ENCODE data around the gene RTN3. TPM values are rescaled to one million over a fixed set of nuclear protein-coding genes. Genes with fewer than 3 reads are reported as not detected.
A peak's percentile ranks its signal among the peaks of the same experiment; 100 is the strongest.

Gene RTN3
- total RNA-seq, 1 donor from 2014 or later, result 50.0 TPM

- DNase-seq (ENCODE audit: low spot score) (no peak), ATAC-seq (no peak)
Observed at GRCh38 chr11:63736864-63737263, 55.6 kb downstream of the RTN3 start.

GRCh38 chr11:63737718-63738117, 56.4 kb downstream of the RTN3 start:
- no peak for DNase-seq (ENCODE audit: low spot score)
- no peak for ATAC-seq

GRCh38 chr11:63738720-63739360, 57.5 kb downstream of the RTN3 start:
- ATAC-seq (peak; percentile 97), DNase-seq (ENCODE audit: low spot score) (peak; percentile 60)

DNA sequence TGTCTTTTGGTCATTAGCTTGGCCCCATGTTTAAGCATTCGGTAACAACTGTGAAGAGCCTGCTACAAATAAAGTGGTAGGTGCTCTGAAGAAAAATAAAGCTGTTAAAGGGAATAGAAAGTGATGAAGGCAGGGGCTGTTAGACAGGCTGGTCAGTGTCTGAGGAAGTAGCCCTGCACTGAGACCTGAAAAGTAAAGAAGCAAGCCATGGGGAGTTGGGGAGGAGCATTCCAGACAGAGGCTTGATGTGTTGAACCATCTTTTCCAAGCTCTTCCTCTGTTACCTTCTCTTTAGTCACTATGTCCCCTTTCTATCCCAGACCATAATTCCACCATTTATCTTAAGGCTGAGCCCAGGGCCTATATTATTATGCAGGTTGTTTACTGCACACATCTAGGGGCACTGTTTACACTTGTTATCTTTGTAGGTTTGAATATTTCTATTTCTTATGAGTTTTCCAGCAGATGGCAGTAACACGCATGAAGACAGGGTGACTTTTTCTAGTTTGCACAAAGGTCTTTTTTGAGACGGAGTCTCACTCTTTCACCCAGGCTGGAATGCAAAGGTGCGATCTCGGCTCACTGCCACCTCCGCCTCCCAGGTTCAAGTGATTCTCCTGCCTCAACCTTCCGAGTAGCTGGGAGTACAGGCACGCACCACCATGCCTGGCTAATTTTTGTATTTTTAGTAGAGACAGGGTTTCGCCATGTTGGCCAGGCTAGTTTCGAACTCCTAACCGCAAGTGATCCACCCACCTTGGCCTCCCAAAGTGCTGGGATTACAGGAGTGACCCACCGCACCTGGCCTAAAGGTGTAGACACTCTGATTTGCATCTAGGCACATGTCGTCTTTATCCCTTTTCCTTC, 64.2 kb downstream of the RTN3 start:
- ATAC-seq (peak; percentile 85), DNase-seq (ENCODE audit: low spot score) (no peak)

- no peak for ATAC-seq
- DNase-seq (ENCODE audit: low spot score), result no peak
Observed at GRCh38 chr11:63747011-63747410, 65.7 kb downstream of the RTN3 start.

- no peak for ATAC-seq
- no peak for DNase-seq (ENCODE audit: low spot score)
Observed at GRCh38 chr11:63749624-63750023, 68.3 kb downstream of the RTN3 start.

GRCh38 chr11:63756919-63757761, 75.8 kb downstream of the RTN3 start:
- DNase-seq (ENCODE audit: low spot score) (no peak), ATAC-seq (peak; percentile 68)

DNA sequence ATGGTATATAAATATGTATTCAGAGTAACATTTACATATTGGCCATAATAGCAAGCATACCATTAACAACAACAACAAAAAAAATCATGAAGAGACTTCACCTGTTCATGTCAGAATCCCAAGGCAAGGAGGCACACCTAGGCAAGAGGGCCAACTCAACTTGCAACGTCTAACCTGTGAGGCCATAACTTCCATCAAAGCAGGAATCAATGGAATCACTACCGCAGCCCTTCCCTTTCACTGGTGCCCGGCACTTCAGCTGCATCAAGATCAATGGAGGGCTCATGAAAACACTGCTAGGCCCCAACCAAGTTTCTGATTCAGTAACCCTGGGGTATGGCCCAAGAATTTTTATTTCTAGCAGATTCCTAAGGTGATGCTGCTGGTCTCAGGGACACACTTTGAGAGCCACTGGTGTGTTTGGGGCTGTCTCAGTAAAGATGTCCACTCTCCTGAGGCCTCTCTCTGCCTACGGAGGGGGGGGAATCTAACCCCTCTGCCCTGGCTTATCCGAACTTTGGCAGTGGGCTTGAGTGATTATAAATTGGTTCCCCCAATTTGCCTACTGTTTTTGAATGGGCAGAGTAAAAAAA, 79.3 kb downstream of the RTN3 start:
- DNase-seq (ENCODE audit: low spot score) (no peak), ATAC-seq (no peak)

DNA sequence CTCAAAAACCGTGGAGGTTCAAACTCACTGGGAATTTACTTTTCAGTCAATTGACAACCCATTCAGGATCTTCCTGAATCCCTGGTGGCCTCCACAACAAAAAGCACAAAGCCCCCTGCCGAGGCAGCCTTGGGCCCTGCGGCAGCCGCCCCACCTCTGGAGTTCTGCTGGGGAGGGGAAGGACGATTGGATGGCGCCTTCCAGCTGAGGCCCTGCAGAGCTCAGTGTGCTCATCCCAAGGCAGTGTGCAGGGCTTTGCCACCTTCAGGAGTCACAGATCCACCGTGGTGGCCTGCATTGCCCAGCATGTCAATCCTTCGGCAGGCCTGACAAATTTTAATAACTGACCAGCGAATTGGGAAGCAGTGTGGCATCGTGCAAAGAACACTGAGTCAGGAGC, 79.9 kb downstream of the RTN3 start:
- no peak for ATAC-seq
- DNase-seq (ENCODE audit: low spot score), result no peak

DNA sequence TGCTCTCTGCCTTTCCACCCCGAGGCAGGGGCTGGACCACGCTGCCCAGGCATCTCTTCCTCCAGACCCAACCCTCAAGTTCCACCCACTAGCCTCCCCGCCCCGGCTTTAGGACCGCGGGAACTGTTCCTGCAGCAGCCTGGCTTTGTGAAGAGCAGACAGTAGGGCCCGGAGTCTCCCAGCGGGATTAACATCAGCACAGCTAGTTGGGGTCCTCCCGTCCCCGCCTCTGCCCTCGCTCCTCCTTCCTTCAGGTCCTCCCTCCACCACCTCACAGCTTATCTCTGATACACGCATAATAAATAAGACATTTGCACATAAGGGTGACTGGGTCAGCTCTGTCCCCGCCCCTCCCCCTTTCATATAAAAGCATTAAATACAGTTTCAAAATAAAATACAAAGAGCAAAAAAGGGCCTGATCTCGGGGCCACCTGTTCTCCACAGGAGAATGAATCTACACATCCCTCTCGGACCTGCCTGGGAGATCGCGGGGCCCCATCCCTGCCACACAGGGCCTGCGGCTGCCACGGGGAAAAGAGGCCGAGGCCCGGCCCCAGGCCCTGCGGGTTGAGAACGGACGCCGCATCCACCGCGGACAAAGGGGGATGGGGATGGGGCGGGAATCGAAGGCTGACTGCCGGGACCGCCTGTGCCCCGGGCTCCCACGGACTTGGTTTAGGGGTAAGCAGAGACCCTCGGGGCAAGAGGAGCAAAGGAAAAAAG, 80.8 kb downstream of the RTN3 start:
- DNase-seq (ENCODE audit: low spot score) (no peak), ATAC-seq (no peak)

- ATAC-seq, result peak; percentile 25
- DNase-seq (ENCODE audit: low spot score), result peak; percentile 64
Observed at GRCh38 chr11:63762654-63763495, 81.6 kb downstream of the RTN3 start.

GRCh38 chr11:63763496-63764339, 82.4 kb downstream of the RTN3 start:
- ATAC-seq (peak; percentile 60), DNase-seq (ENCODE audit: low spot score) (peak; percentile 81)

- no peak for DNase-seq (ENCODE audit: low spot score)
- no peak for ATAC-seq
Observed at GRCh38 chr11:63764340-63764678, 83.0 kb downstream of the RTN3 start.

DNA sequence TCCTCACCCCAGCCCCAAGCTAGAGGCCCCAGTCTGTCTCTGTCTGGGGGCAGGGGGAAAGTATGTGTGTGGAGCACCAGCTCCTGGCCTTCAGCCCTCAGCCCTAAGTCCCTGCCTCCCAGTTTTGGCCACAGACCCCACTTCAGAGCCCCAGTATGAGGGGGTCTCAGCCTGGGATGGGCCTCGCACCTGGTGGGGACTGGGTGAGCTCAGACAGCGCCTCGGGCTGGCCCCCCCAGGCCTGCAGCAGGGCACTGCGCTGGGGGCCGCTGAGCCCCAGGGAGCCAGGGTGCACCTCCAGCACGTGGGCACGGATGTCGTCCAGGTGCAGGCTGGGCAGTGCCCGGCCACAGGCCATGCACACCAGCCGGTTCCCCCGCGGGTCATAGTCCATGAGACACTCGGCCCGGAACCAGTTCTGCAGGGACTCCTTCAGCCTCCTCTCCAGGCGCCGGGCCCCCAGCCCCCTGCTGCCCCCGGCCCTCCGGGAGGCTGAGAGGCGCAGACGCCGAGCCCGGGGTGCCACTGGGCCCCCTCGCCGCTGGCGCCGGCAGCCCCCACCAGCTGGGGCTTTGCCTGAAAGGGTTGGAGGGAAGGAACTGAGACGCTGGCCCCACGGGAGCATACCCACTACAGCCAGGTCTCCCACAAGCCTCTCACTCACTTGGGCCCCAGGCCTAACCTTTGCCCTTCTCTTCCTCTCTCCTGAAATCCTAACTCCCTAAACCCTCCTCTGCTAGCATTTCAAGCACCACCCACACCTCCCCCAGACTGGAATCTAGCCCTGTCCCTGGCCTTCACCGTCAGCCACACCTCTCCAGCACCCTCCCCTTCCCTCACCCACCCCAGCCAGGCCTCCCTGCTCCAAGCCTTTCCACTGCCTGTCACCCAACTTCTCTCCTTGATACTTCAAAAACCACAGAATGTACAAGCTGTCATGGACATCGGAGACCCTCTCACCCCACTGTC, 83.7 kb downstream of the RTN3 start:
- ATAC-seq (peak; percentile 60), DNase-seq (ENCODE audit: low spot score) (peak; percentile 93)

DNA sequence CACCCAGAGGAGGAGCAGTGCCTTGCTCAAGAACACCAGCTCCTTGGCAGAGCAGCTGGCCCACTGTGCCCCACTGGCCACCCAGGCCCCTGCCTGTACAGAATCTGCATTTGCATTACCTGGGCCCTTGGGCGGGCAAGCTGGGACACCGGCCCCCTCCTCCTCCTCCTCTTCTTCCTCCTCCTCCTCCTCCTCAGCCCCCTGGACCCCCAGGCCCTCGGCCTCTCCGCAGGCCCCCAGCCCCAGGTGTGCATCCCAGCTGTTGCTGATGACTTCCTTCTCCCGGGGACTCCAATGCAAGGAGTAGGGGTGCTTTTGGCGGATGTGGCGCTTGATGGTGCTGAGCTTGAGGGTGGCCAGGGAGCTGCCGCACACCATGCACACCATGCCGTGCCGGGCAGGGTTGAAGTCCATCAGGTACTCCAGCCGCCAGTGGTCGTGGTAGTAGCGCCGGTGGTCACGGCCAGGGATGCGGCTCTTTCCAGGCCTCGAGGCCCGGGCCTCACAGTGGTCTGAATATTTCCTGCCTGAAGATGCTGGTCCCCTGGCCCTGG, 84.5 kb downstream of the RTN3 start:
- DNase-seq (ENCODE audit: low spot score) (peak; percentile 55), ATAC-seq (no peak)

- ATAC-seq (no peak), DNase-seq (ENCODE audit: low spot score) (no peak)
Observed at GRCh38 chr11:63766531-63767235, 85.4 kb downstream of the RTN3 start.

GRCh38 chr11:63767267-63767564, 85.9 kb downstream of the RTN3 start:
- DNase-seq (ENCODE audit: low spot score), result no peak
- no peak for ATAC-seq

Data from left lobe of liver (tissue), 2 donors.